Measurements from ENCODE around the gene HPCAL1. TPM values are rescaled to one million over a fixed set of nuclear protein-coding genes. Genes with fewer than 3 reads are reported as not detected.

The HPCAL1 gene
- total and polyA plus RNA-seq, 2 of the 8 experiments (the other 6 are each of a cell fraction or from before 2014, with no cell fraction given) = 5.8 to 8.6 TPM

DNA sequence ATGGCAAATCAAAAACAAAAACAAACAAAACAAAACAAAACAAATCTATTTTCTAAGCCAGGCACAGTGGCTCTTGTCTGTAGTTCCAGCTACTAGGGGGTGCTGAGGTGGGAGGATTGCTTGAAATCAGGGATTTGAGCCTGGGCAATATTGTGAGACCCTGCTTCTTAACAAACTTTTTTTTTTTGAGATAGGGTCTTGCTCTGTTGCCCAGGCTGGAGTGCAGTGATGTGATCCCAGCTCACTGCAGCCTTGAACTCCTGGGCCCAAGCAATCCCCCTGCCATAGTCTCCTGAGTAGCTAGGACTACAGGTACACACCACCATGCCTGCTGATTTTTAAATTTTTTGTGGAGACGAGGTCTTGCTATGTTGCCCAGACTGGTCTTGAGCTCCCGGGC, 6.2 kb downstream of the HPCAL1 start:
- Histone ChIP-seq H4K20me1 (replicated peaks in 1 of 2; ENCODE audit: control insufficient read depth in 1 of 2, insufficient read depth in 2 of 2, low read length in 2 of 2) (peaks cover 2 to 12% of the 10 kb centered on the region in 2 experiments), H3K79me2 (ENCODE audit: control insufficient read depth in 1 of 2, insufficient read depth in 2 of 2, low read length in 2 of 2) (no peaks in the 10 kb centered on the region; a peak in 1 of 4 replicates), H3K4me1 (replicated peaks in 1 of 4; ENCODE audit: control insufficient read depth in 3 of 4, insufficient read depth in 4 of 4, low read length in 3 of 4) (peaks cover 0 to 2% (median under 1%) of the 10 kb centered on the region in 4 experiments; a peak in 2 of 7 replicates), H3K18ac (ENCODE audit: extremely low read depth, low read length) (no peak overlapping the region), H3K4ac (replicated peaks; ENCODE audit: insufficient read length, low read depth, low read length) (no peak overlapping the region), H2BK120ac (replicated peaks; ENCODE audit: low read depth, low read length) (no peak overlapping the region), H3K23ac (ENCODE audit: insufficient read length) (no peak overlapping the region), H4K8ac (ENCODE audit: extremely low read depth, insufficient read depth, low read length) (no peak overlapping the region), H3K23me2 (ENCODE audit: low read depth, low read length) (peaks cover 19% of the 10 kb centered on the region; the same call in 1 of the 2 replicates), H2BK12ac (ENCODE audit: low read depth, low read length) (no peak overlapping the region), H3K56ac (replicated peaks; ENCODE audit: insufficient read length, low read depth, low read length) (no peak overlapping the region), H3K14ac (ENCODE audit: insufficient read length) (no peak overlapping the region), H2AK5ac (ENCODE audit: low read depth, low read length) (no peak overlapping the region), H2BK5ac (ENCODE audit: low read depth, low read length) (no peak overlapping the region), H2BK15ac (ENCODE audit: low read length) (no peak overlapping the region), H3K36me3 (ENCODE audit: control insufficient read depth in 2 of 4, insufficient read depth in 4 of 4, low read length in 3 of 4) (no peaks in the 10 kb centered on the region; a peak in 1 of 8 replicates), H3K9me3 (ENCODE audit: insufficient read depth in 2 of 2, low read depth in 1 of 2, low read length in 1 of 2) (no peaks in the 10 kb centered on the region), H4K5ac (ENCODE audit: insufficient read length, low read depth, low read length) (no peak overlapping the region), H3K79me1 (ENCODE audit: low read depth, low read length) (0 out of 2 replicates have a peak, but pooled peaks cover 3% of the 10 kb centered on the region), H3K4me2 (ENCODE audit: insufficient read depth in 1 of 2, low read depth in 2 of 2, low read length in 2 of 2) (no peak overlapping the region), H3K4me3 (ENCODE audit: extremely low read depth in 1 of 4, insufficient read depth in 2 of 4, low read depth in 3 of 4, low read length in 4 of 4) (no peak overlapping the region), H2BK20ac (ENCODE audit: low read length) (no peak overlapping the region), H4K91ac (replicated peaks; ENCODE audit: insufficient read length, low read length) (no peak overlapping the region), H3K27me3 (replicated peaks in 1 of 4; ENCODE audit: control insufficient read depth in 3 of 4, extremely low read depth in 1 of 4, insufficient read depth in 3 of 4, low read length in 3 of 4) (peaks cover 6 to 27% (median 23%) of the 10 kb centered on the region in 4 experiments), H3K9ac (replicated peaks in 1 of 4; ENCODE audit: extremely low read depth in 1 of 4, low read depth in 3 of 4, low read length in 3 of 4) (no peak overlapping the region), H3K27ac (ENCODE audit: low read depth, low read length) (no peak overlapping the region), H2AFZ (ENCODE audit: low read length) (no peak overlapping the region)
- no peak for DNase-seq (ENCODE audit: low read depth in 1 of 2, low spot score in 2 of 2)
- WGBS, 2 experiments (ENCODE audit: extremely low coverage in 1 of 2, insufficient coverage in 1 of 2, insufficient read length in 1 of 2, insufficient replicate concordance in 2 of 2, low coverage in 1 of 2, low lambda C conversion rate in 2 of 2, missing lambda C conversion rate in 1 of 2) = 85% methylated on average over 2 of the region's 2 CpGs; no CpG with 5 or more reads in 1 of the 2 experiments
- POLR2A ChIA-PET (ENCODE audit: partially characterized antibody) = interaction anchor here (0.6 kb wide), 1 partner anchor 474 kb away, joined by 3 read pairs; no protein-coding TSS in a partner anchor
- CTCF ChIA-PET (ENCODE audit: partially characterized antibody) = interaction anchor here (0.6 to 4.8 kb wide), 13 partner anchors 9 to 1233 kb away, joined by 3 to 24 read pairs (median 4); no protein-coding TSS in a partner anchor
- no peak for TF ChIP-seq JUND (IDR thresholded peaks at IDR 0.05; ENCODE audit: low read length)
- no peak for FAIRE-seq
